Measurements from ENCODE around the gene TYW1B.
"Not testable (repeated sequence)": the region's sequence is repeated elsewhere in the genome, so short reads cannot be mapped to it uniquely, and the experiment has no call there.

The TYW1B gene

GRCh38 chr7:72827839-72828591, at the start of gene TYW1B:
TSS of gene TYW1B (minus strand) at chr7:72828200. CDS start at chr7:72828075, 125 bp downstream.
- DNase-seq, result peak; percentile 95

- DNase-seq, result not testable (repeated sequence)
Measured at GRCh38 chr7:72867591-72867990, 39.6 kb upstream of the TYW1B start.

- DNase-seq, result not testable (repeated sequence)
Measured at GRCh38 chr7:72858846-72859400, 30.9 kb upstream of the TYW1B start.

- DNase-seq, result not testable (repeated sequence)
Measured at GRCh38 chr7:72857925-72858324, 29.9 kb upstream of the TYW1B start.

GRCh38 chr7:72855261-72855660, 27.3 kb upstream of the TYW1B start:
- not testable (repeated sequence) for DNase-seq

- not testable (repeated sequence) for DNase-seq
Measured at GRCh38 chr7:72852937-72853336, 24.9 kb upstream of the TYW1B start.

- DNase-seq, result not testable (repeated sequence)
Measured at GRCh38 chr7:72850746-72851145, 22.7 kb upstream of the TYW1B start.

- not testable (repeated sequence) for DNase-seq
Measured at GRCh38 chr7:72844146-72844545, 16.1 kb upstream of the TYW1B start.

GRCh38 chr7:72843166-72843565, 15.2 kb upstream of the TYW1B start:
- DNase-seq, result not testable (repeated sequence)

- not testable (repeated sequence) for DNase-seq
Measured at GRCh38 chr7:72840966-72841511, 13.0 kb upstream of the TYW1B start.

- not testable (repeated sequence) for DNase-seq
Measured at GRCh38 chr7:72838315-72838714, 10.3 kb upstream of the TYW1B start.

GRCh38 chr7:72837291-72837690, 9.3 kb upstream of the TYW1B start:
- DNase-seq, result not testable (repeated sequence)

GRCh38 chr7:72830567-72830966, 2.6 kb upstream of the TYW1B start:
- DNase-seq, result not testable (repeated sequence)

GRCh38 chr7:72829687-72830354, 1.8 kb upstream of the TYW1B start:
- peak; percentile 63 for DNase-seq

- DNase-seq, result peak; percentile 98
Measured at GRCh38 chr7:72829291-72829686, 1.3 kb upstream of the TYW1B start.

GRCh38 chr7:72823765-72824732, 4.0 kb downstream of the TYW1B start:
- peak; percentile 7 for DNase-seq

- DNase-seq, result not testable (repeated sequence)
Measured at GRCh38 chr7:72822497-72822896, 5.5 kb downstream of the TYW1B start.

- DNase-seq, result not testable (repeated sequence)
Measured at GRCh38 chr7:72818663-72819361, 9.2 kb downstream of the TYW1B start.

GRCh38 chr7:72817661-72818060, 10.3 kb downstream of the TYW1B start:
- DNase-seq, result not testable (repeated sequence)

- DNase-seq, result not testable (repeated sequence)
Measured at GRCh38 chr7:72816370-72817157, 11.4 kb downstream of the TYW1B start.

- DNase-seq, result not testable (repeated sequence)
Measured at GRCh38 chr7:72810437-72810836, 17.6 kb downstream of the TYW1B start.

All from kidney glomerular epithelial cell (primary cell).